ENCODE data around the gene PPP3CB.

GRCh38 chr10:73399063-73399462 lies 96.8 kb downstream of the PPP3CB start:
- TF ChIP-seq CTCF (IDR thresholded peaks at IDR 0.05 in 4 of 5, conservative IDR thresholded peaks at IDR 0.05 in 1 of 5): no peak
- no peak for TF ChIP-seq POLR2A (IDR thresholded peaks at IDR 0.05)

All from gastrocnemius medialis (tissue), 4 donors.